GM23338 (cell line): ENCODE results near the gene CHST15. TPM values are rescaled to one million over a fixed set of nuclear protein-coding genes. Genes with fewer than 3 reads are reported as not detected.

Experiments
- ATAC-seq: fragments of 200-7000 bp; cut with Tn5 transposase; 3 replicates; pipeline ENCODE4 v1.9.1; 2020
- DNase-seq: peaks from one replicate; pipeline ENCODE4 v3.0.0-alpha.2; 2015; ENCODE audit warnings: low spot score
- H2AFZ ChIP-seq: fragments of 200-600 bp; sonication (generic); 2 replicates; pipeline ENCODE4 v1.8.0; 2016; ENCODE audit warnings: antibody characterized with exemption, mild to moderate bottlenecking, moderate library complexity
- H3F3A ChIP-seq: fragments of 200-600 bp; sonication (generic); replicated peaks from 2 replicates; pipeline ENCODE4 v1.8.0; 2017; ENCODE audit warnings: antibody characterized with exemption, mixed run types, low read depth
- H3K27ac ChIP-seq: fragments of 200-600 bp; sonication (generic); 2 replicates; pipeline ENCODE4 v1.6.1; 2016; ENCODE audit warnings: low read depth
- H3K27me3 ChIP-seq: fragments of 200-600 bp; sonication (generic); 2 replicates; pipeline ENCODE4 v1.8.0; 2016; ENCODE audit warnings: mild to moderate bottlenecking, mixed run types, moderate library complexity; ENCODE audit not compliant: insufficient read depth
- H3K36me3 ChIP-seq: fragments of 200-600 bp; sonication (generic); 2 replicates; pipeline ENCODE4 v1.8.0; 2016; ENCODE audit warnings: mild to moderate bottlenecking; ENCODE audit not compliant: insufficient read depth
- H3K4me1 ChIP-seq: fragments of 200-600 bp; sonication (generic); 2 replicates; pipeline ENCODE4 v1.8.0; 2016; ENCODE audit warnings: mild to moderate bottlenecking, moderate library complexity; ENCODE audit not compliant: insufficient read depth
- H3K4me2 ChIP-seq: fragments of 200-600 bp; sonication (generic); 2 replicates; pipeline ENCODE4 v1.7.1; 2017; ENCODE audit warnings: mixed run types
- H3K4me3 ChIP-seq: fragments of 200-600 bp; sonication (generic); 2 replicates; pipeline ENCODE4 v1.6.1; 2016; ENCODE audit warnings: mixed run types
- H3K79me2 ChIP-seq: fragments of 200-600 bp; sonication (generic); replicated peaks from 2 replicates; pipeline ENCODE4 v1.8.0; 2017; ENCODE audit warnings: mild to moderate bottlenecking; ENCODE audit not compliant: insufficient read depth
- H3K9me2 ChIP-seq: fragments of 200-600 bp; sonication (generic); 2 replicates; pipeline ENCODE4 v1.8.0; 2017; ENCODE audit not compliant: insufficient read depth
- H4K20me1 ChIP-seq: fragments of 200-600 bp; sonication (generic); replicated peaks from 2 replicates; pipeline ENCODE4 v1.8.0; 2017; ENCODE audit warnings: mild to moderate bottlenecking; ENCODE audit not compliant: insufficient read depth
- H3K27ac Mint-ChIP-seq: 2 replicates; pipeline ENCODE4 v1.8.0; 2020; ENCODE audit warnings: inconsistent platforms, mild to moderate bottlenecking, moderate library complexity, mixed read lengths
- H3K27me3 Mint-ChIP-seq: 3 replicates; pipeline ENCODE4 v1.8.0; 2022; ENCODE audit warnings: low read depth, mild to moderate bottlenecking, moderate library complexity, mixed read lengths, inconsistent platforms; ENCODE audit not compliant: insufficient read depth, poor library complexity
- H3K36me3 Mint-ChIP-seq: 3 replicates; pipeline ENCODE4 v1.8.0; 2021; ENCODE audit warnings: low read depth, mild to moderate bottlenecking, inconsistent platforms, moderate library complexity, mixed read lengths
- H3K4me1 Mint-ChIP-seq: 3 replicates; pipeline ENCODE4 v1.8.0; 2020; ENCODE audit warnings: mild to moderate bottlenecking, inconsistent platforms, mixed read lengths
- H3K4me3 Mint-ChIP-seq: 3 replicates; pipeline ENCODE4 v1.8.0; 2021; ENCODE audit warnings: moderate library complexity, mild to moderate bottlenecking, inconsistent platforms, mixed read lengths
- H3K9me3 Mint-ChIP-seq: 3 replicates; pipeline ENCODE4 v1.8.0; 2020; ENCODE audit warnings: moderate library complexity, mild to moderate bottlenecking, inconsistent platforms, mixed read lengths
- CREB1 ChIP-seq: fragments of 250-450 bp; sonication (Bioruptor Pico); IDR thresholded peaks from 2 replicates; pipeline ENCODE4 v1.5.0; 2020; ENCODE audit warnings: low read depth, mild to moderate bottlenecking, moderate library complexity
- CTCF ChIP-seq, 2 experiments: fragments of 200-600 bp in 1 of 2; sonication (generic) in 1 of 2; conservative IDR thresholded peaks; 2 replicates each; pipeline versions ENCODE4 v1.5.1 to v1.6.1; 2016 to 2017; ENCODE audit warnings: antibody characterized with exemption in 2 of 2, low read depth in 2 of 2, mild to moderate bottlenecking in 2 of 2, moderate library complexity in 1 of 2
- ETS1 ChIP-seq: IDR thresholded peaks from 2 replicates; pipeline ENCODE4 v1.6.1; 2016; ENCODE audit warnings: antibody characterized with exemption
- EZH2 ChIP-seq: fragments of 200-600 bp; sonication (generic); IDR thresholded peaks from one replicate; pipeline ENCODE4 v1.8.0; 2017; ENCODE audit warnings: antibody characterized with exemption, mild to moderate bottlenecking, low read depth; ENCODE audit not compliant: unreplicated experiment
- EZH2phosphoT487 ChIP-seq: fragments of 200-600 bp; sonication (generic); IDR thresholded peaks from one replicate; pipeline ENCODE4 v1.8.1; 2018; ENCODE audit warnings: antibody characterized with exemption; ENCODE audit not compliant: unreplicated experiment
- JUNB ChIP-seq: IDR thresholded peaks from one replicate; pipeline ENCODE4 v1.6.1; 2016; ENCODE audit warnings: antibody characterized with exemption; ENCODE audit not compliant: unreplicated experiment
- NANOG ChIP-seq: IDR thresholded peaks from 2 replicates; pipeline ENCODE4 v1.6.1; 2016; ENCODE audit warnings: antibody characterized with exemption, borderline replicate concordance
- POLR2AphosphoS5 ChIP-seq: IDR thresholded peaks from 2 replicates; pipeline ENCODE4 v1.6.1; 2016; ENCODE audit warnings: antibody characterized with exemption, low read depth
- REST ChIP-seq: IDR thresholded peaks from one replicate; pipeline ENCODE4 v1.6.1; 2018; ENCODE audit warnings: antibody characterized with exemption; ENCODE audit not compliant: unreplicated experiment
- STAT1 ChIP-seq: IDR thresholded peaks from one replicate; pipeline ENCODE4 v1.6.1; 2016; ENCODE audit warnings: antibody characterized with exemption; ENCODE audit not compliant: unreplicated experiment
- ZNF114 ChIP-seq: fragments of 250-450 bp; sonication (Bioruptor Pico); IDR thresholded peaks from 2 replicates; pipeline ENCODE4 v1.5.0; 2020; ENCODE audit warnings: mild to moderate bottlenecking, moderate library complexity
- ZNF331 ChIP-seq: fragments of 250-450 bp; sonication (Bioruptor Pico); IDR thresholded peaks from 2 replicates; pipeline ENCODE4 v1.5.0; 2020; ENCODE audit warnings: low read depth, mild to moderate bottlenecking, moderate library complexity
- polyA plus RNA-seq: library from polyadenylated mRNA; unstranded; fragments of >200 nt; fragmentation: Nextera tagmentation; extraction: Ambion mirVana; gene quantifications from 2 replicates; pipeline ENCODE4 v1.2.1, GENCODE V29; 2016
- total RNA-seq: library from RNA; depleted of rRNA; stranded (reverse); fragments of >200 nt; shearing (Covaris generic); gene quantifications from 2 replicates; pipeline ENCODE4 v1.2.3, GENCODE V29; 2014
- TF ChIP-seq, protein P1 (sequence below): fragments of 250-450 bp; sonication (Bioruptor Pico); IDR thresholded peaks from 2 replicates; pipeline ENCODE4 v1.5.0; 2020; ENCODE audit warnings: mild to moderate bottlenecking, moderate library complexity

The CHST15 gene
- total and polyA plus RNA-seq, 2 experiments from 2014 or later, result 2.6 to 11.2 TPM

- Histone ChIP-seq H3K4me3 (no peak overlapping the region), H2AFZ (no peak overlapping the region), H3K27me3 (no peaks in the 10 kb centered on the region), H3K4me1 (peaks cover 8% of the 10 kb centered on the region; the same call in 1 of the 2 replicates), H3F3A (no peaks in the 10 kb centered on the region), H3K27ac (no peak overlapping the region), H3K9me2 (0 out of 2 replicates have a peak, but pooled peaks cover under 1% of the 10 kb centered on the region), H3K4me2 (no peak overlapping the region), H4K20me1 (no peaks in the 10 kb centered on the region), H3K36me3 (no peaks in the 10 kb centered on the region), H3K79me2 (peaks cover 12% of the 10 kb centered on the region)
- Mint-ChIP-seq H3K27me3 (peaks cover 8% of the 10 kb centered on the region), H3K36me3 (no peaks in the 10 kb centered on the region), H3K9me3 (no peaks in the 10 kb centered on the region), H3K4me3 (no peak overlapping the region), H3K27ac (no peak overlapping the region), H3K4me1 (peaks cover 34% of the 10 kb centered on the region)
- ATAC-seq (no peak), DNase-seq (no peak)
- no peak for TF ChIP-seq ZNF114 (CRISPR knock-in tag)
- TF ChIP-seq REST, result no peak
- TF ChIP-seq STAT1, result no peak
- no peak for TF ChIP-seq CTCF (conservative IDR thresholded peaks at IDR 0.05; ENCODE audit: low read depth in 2 of 2)
- TF ChIP-seq CREB1, result no peak
- TF ChIP-seq EZH2phosphoT487, result no peak
- TF ChIP-seq ETS1, result no peak
- TF ChIP-seq NANOG, result no peak
- no peak for TF ChIP-seq EZH2
- no peak for TF ChIP-seq POLR2AphosphoS5
- TF ChIP-seq, protein P1, sequence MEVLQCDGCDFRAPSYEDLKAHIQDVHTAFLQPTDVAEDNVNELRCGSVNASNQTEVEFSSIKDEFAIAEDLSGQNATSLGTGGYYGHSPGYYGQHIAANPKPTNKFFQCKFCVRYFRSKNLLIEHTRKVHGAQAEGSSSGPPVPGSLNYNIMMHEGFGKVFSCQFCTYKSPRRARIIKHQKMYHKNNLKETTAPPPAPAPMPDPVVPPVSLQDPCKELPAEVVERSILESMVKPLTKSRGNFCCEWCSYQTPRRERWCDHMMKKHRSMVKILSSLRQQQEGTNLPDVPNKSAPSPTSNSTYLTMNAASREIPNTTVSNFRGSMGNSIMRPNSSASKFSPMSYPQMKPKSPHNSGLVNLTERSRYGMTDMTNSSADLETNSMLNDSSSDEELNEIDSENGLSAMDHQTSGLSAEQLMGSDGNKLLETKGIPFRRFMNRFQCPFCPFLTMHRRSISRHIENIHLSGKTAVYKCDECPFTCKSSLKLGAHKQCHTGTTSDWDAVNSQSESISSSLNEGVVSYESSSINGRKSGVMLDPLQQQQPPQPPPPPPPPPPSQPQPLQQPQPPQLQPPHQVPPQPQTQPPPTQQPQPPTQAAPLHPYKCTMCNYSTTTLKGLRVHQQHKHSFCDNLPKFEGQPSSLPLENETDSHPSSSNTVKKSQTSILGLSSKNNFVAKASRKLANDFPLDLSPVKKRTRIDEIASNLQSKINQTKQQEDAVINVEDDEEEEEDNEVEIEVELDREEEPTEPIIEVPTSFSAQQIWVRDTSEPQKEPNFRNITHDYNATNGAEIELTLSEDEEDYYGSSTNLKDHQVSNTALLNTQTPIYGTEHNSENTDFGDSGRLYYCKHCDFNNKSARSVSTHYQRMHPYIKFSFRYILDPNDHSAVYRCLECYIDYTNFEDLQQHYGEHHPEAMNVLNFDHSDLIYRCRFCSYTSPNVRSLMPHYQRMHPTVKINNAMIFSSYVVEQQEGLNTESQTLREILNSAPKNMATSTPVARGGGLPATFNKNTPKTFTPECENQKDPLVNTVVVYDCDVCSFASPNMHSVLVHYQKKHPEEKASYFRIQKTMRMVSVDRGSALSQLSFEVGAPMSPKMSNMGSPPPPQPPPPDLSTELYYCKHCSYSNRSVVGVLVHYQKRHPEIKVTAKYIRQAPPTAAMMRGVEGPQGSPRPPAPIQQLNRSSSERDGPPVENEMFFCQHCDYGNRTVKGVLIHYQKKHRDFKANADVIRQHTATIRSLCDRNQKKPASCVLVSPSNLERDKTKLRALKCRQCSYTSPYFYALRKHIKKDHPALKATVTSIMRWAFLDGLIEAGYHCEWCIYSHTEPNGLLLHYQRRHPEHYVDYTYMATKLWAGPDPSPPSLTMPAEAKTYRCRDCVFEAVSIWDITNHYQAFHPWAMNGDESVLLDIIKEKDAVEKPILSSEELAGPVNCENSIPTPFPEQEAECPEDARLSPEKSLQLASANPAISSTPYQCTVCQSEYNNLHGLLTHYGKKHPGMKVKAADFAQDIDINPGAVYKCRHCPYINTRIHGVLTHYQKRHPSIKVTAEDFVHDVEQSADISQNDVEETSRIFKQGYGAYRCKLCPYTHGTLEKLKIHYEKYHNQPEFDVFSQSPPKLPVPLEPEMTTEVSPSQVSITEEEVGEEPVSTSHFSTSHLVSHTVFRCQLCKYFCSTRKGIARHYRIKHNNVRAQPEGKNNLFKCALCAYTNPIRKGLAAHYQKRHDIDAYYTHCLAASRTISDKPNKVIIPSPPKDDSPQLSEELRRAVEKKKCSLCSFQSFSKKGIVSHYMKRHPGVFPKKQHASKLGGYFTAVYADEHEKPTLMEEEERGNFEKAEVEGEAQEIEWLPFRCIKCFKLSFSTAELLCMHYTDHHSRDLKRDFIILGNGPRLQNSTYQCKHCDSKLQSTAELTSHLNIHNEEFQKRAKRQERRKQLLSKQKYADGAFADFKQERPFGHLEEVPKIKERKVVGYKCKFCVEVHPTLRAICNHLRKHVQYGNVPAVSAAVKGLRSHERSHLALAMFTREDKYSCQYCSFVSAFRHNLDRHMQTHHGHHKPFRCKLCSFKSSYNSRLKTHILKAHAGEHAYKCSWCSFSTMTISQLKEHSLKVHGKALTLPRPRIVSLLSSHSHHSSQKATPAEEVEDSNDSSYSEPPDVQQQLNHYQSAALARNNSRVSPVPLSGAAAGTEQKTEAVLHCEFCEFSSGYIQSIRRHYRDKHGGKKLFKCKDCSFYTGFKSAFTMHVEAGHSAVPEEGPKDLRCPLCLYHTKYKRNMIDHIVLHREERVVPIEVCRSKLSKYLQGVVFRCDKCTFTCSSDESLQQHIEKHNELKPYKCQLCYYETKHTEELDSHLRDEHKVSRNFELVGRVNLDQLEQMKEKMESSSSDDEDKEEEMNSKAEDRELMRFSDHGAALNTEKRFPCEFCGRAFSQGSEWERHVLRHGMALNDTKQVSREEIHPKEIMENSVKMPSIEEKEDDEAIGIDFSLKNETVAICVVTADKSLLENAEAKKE (CRISPR knock-in tag), result no peak
- no peak for TF ChIP-seq JUNB
- TF ChIP-seq ZNF331 (CRISPR knock-in tag), result no peak
Observed at GRCh38 chr10:124077208-124077993, 16.0 kb downstream of the CHST15 start.
